GM12892 (cell line): ENCODE measurements around the gene PRSS38.
"Not testable (repeated sequence)": the region's sequence is repeated elsewhere in the genome, so short reads cannot be mapped to it uniquely, and the experiment has no call there.

Experiments
- DNase-seq: peaks from one replicate; pipeline ENCODE4 v3.0.0; 2011; ENCODE audit not compliant: insufficient read length
- FAIRE-seq: peaks from 2 replicates; lab custom pipeline; 2011; peaks lifted over from hg19 to GRCh38; lab: Jason Lieb, UNC
- POLR2A ChIP-seq: IDR thresholded peaks from 2 replicates; pipeline ENCODE4 v1.6.1; 2011; ENCODE audit warnings: low read depth, low read length, control low read depth
- POLR2AphosphoS5 ChIP-seq: IDR thresholded peaks from 2 replicates; pipeline ENCODE4 v1.6.1; 2011; ENCODE audit warnings: low read depth, low read length, control low read depth
- TAF1 ChIP-seq: IDR thresholded peaks from 2 replicates; pipeline ENCODE4 v1.6.1; 2011; ENCODE audit warnings: low read depth, mild to moderate bottlenecking, control low read depth, low read length, borderline replicate concordance

PRSS38 gene

DNA sequence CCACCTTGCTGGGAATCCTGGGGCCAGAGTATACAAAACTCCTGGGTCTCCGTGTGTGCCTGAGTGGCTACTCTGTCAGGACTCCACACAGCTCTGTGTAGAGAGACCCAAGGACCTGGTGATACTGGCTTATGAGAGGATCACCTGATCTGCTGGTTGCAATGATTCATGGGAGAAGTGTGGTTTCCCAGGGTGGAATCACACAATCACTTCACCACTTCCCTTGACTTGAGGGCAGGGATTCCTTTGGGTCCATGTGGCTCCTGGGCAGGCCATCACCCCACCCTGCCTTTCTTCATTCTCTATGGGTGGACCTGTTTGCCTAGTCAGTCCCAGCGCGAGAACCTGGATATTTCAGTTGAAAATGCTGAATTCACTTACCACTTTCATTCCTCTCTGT lies 13.3 kb downstream of the PRSS38 start:
- no peak for TF ChIP-seq POLR2AphosphoS5
- TF ChIP-seq TAF1 = no peak
- TF ChIP-seq POLR2A = no peak
- FAIRE-seq = no peak
- no peak for DNase-seq

- TF ChIP-seq POLR2AphosphoS5 = no peak
- TF ChIP-seq POLR2A = no peak
- TF ChIP-seq TAF1 = no peak
- DNase-seq (no peak), FAIRE-seq (no peak)
Observed at GRCh38 chr1:227838181-227838580, 22.7 kb downstream of the PRSS38 start.

- no peak for DNase-seq
- TF ChIP-seq POLR2A (no peak), TAF1 (no peak), POLR2AphosphoS5 (no peak)
- no peak for FAIRE-seq
Observed at GRCh38 chr1:227841096-227841495, 25.6 kb downstream of the PRSS38 start.

GRCh38 chr1:227844320-227845146 lies 29.1 kb downstream of the PRSS38 start:
- FAIRE-seq (no peak), DNase-seq (no peak)
- TF ChIP-seq TAF1 (no peak), POLR2A (no peak), POLR2AphosphoS5 (no peak)

DNA sequence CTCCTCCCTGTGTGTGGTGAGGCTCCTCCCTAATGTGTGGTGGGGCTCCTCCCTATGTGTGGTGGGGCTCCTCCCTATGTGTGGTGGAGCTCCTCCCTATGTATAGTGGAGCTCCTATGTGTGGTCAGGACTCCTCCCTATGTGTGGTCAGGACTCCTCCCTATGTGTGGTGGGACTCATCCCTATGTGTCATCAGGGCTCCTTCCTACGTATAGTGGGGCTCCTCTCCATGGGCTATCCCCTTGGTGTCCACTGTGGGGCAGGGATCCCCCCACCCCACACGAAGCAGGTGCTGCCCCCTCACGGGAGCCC lies 29.6 kb downstream of the PRSS38 start:
- DNase-seq (no peak), FAIRE-seq (no peak)
- TF ChIP-seq POLR2AphosphoS5 = no peak

- no peak for DNase-seq
- no peak for FAIRE-seq
- no peak for TF ChIP-seq POLR2AphosphoS5
- no peak for TF ChIP-seq POLR2A
- no peak for TF ChIP-seq TAF1
Observed at GRCh38 chr1:227845519-227845918, 30.0 kb downstream of the PRSS38 start.

DNA sequence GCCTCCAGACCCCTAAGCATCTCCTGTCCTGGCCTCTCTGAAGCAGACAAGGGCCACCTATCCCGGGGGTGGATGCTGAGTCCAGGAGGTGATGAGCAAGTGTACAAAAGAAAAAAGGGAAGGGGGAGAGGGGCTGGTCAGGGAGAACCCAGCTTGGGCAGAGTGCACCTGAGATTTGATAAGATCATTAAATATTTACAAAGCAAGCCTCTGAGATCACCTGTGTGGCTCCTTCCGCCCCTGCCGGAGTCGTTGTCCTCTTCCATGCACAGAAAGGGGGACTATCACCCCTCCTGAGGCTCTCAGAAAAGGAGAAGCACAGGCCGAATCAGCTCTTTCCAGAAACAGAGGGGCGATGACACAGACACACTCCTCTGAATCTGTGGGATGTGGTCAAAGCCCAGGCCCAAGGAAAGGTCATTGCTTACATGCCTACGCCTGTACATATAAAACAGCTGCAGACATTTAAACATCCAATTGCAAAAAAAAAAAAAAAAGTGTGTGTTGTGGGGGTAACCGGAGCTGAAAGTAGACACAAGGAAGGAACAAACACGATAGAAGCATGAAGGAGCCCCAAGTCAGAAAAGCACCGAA lies 30.9 kb downstream of the PRSS38 start:
- TF ChIP-seq POLR2AphosphoS5 (no peak), TAF1 (no peak), POLR2A (no peak)
- no peak for DNase-seq
- FAIRE-seq = no peak

- not testable (repeated sequence) for FAIRE-seq, DNase-seq
Observed at GRCh38 chr1:227847046-227847445, 31.6 kb downstream of the PRSS38 start.

DNA sequence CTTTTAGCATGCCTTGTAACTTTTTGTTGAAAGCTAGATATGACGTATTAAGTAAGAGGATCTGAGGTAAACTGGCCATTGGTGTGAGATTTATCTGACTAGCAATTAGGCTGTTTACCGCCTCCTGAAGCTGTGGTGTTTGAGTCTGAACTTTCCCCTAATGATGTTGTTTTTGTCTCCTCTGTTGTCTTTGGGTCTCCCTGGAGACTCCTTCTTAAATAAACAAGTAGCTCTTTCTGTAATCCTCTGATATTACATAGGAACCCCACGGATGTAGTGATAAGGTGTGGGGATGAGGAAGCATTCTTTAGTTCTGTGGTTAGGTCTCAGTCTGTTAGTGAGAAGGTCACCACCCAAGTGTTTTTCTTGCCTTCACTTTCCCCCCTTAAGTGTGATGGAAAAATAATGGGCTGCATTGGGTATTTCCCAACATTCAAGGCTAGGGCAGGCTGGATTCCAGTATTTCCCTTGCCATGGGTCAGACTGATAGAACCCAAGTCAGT lies 33.0 kb downstream of the PRSS38 start:
- no peak for FAIRE-seq
- TF ChIP-seq TAF1 (no peak), POLR2AphosphoS5 (no peak), POLR2A (no peak)
- no peak for DNase-seq

GRCh38 chr1:227849251-227849650 lies 33.8 kb downstream of the PRSS38 start:
- DNase-seq (no peak), FAIRE-seq (no peak)
- TF ChIP-seq POLR2A = no peak
- TF ChIP-seq POLR2AphosphoS5 = no peak
- TF ChIP-seq TAF1 = no peak

- DNase-seq (no peak), FAIRE-seq (no peak)
- TF ChIP-seq POLR2AphosphoS5 = no peak
- TF ChIP-seq TAF1 = no peak
- no peak for TF ChIP-seq POLR2A
Observed at GRCh38 chr1:227854189-227854588, 38.7 kb downstream of the PRSS38 start.

DNA sequence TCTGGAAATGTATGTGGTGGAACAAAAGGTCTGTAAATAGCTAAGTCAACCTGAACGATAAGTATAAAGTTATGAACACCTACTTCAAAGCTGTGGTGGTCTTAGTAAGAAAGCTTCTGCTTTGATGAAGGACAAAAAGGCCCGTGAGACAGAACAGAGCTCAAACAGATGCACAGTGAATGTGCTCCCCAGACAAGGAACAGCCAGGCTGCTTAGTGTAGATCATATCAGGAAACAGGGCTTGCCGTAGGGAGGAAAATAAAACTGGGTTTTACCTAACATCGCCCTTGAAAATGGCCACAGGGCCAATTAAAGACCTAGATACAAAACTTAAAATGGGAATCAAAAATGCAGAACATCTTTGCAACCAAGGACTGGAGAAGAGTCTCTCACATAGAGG lies 40.2 kb downstream of the PRSS38 start:
- TF ChIP-seq POLR2A (no peak), POLR2AphosphoS5 (no peak), TAF1 (no peak)
- FAIRE-seq = no peak
- DNase-seq = no peak
